Right lung (tissue), 10 donors: ENCODE results near the gene ZSCAN4. TPM values are rescaled to one million over a fixed set of nuclear protein-coding genes. Genes with fewer than 3 reads are reported as not detected.

Experiments used
- DNase-seq, 2 donors: peaks; one replicate each; pipeline ENCODE4 v3.0.0-alpha.2; 2013
- long read RNA-seq, 8 donors: transcript quantifications; one replicate each; lab custom pipeline, GENCODE V29; 2026
- polyA plus RNA-seq, 5 donors: library from polyadenylated mRNA; unstranded; fragments of 120-200 nt; gene quantifications; one replicate each; pipeline versions ENCODE4 v1.2.1 to v1.2.3, GENCODE V29; 2013; ENCODE audit warnings: inconsistent platforms in 1 of 5, low replicate concordance in 1 of 5; ENCODE audit not compliant: insufficient read length in 5 of 5, insufficient read depth in 1 of 5

The ZSCAN4 gene, protein sequence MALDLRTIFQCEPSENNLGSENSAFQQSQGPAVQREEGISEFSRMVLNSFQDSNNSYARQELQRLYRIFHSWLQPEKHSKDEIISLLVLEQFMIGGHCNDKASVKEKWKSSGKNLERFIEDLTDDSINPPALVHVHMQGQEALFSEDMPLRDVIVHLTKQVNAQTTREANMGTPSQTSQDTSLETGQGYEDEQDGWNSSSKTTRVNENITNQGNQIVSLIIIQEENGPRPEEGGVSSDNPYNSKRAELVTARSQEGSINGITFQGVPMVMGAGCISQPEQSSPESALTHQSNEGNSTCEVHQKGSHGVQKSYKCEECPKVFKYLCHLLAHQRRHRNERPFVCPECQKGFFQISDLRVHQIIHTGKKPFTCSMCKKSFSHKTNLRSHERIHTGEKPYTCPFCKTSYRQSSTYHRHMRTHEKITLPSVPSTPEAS
- polyA plus RNA-seq, result under 1 TPM; 0.13 to 0.18 (median 0.15) TPM
- long read RNA-seq, donor 1, partial matches to known transcripts, result 59 of 59 reads
- long read RNA-seq, donor 1, other reads (novel, unspliced or antisense), result 0 of 59 reads
- long read RNA-seq, donor 2, result 0 reads
- long read RNA-seq, donor 3, result 0 reads
- long read RNA-seq, donor 4, result 0 reads
- long read RNA-seq, donor 5, result 0 reads
- long read RNA-seq, donor 6, result 0 reads
- long read RNA-seq, donor 7, result 0 reads
- long read RNA-seq, donor 8, result 0 reads

GRCh38 chr19:57668635-57669034 lies at the start of gene ZSCAN4:
ZSCAN4 (plus strand) TSS chr19:57668935; CDS start chr19:57676146, 7,211 bp downstream.
- no peak for DNase-seq

DNA sequence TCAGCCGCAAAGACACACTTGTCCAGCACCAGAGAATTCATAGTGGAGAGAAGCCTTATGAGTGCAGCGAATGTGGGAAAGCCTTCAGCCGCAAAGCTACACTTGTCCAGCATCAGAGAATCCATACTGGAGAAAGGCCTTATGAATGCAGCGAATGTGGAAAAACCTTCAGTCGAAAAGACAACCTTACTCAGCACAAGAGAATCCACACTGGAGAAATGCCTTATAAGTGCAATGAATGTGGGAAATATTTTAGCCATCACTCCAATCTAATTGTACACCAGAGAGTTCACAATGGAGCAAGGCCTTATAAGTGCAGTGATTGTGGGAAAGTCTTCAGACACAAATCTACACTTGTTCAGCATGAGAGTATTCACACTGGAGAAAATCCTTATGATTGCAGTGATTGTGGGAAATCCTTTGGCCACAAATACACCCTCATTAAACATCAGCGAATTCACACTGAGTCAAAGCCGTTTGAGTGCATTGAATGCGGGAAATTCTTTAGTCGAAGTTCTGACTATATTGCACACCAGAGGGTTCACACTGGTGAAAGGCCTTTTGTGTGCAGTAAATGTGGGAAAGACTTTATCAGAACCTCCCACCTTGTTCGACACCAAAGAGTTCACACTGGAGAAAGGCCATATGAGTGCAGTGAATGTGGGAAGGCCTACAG lies 47.9 kb upstream of the ZSCAN4 start:
- DNase-seq, result no peak

DNA sequence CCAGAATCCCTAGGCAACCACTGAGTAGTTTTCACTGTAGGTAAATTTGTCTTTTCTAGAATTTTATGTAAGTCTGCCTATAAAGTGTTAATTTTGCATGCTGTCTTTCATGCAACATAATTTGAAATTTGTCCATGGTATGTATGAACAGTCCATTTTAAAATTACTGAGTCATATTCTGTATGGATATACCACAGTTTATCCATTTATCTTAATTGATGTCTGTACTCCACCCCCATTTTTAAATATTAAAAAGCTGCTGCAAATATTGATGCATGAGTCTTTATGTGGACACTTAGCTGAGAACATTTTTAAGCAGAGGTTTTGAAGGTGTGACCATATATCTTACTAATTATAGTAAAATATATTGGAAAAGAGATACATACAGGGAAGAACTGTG lies 45.6 kb upstream of the ZSCAN4 start:
- no peak for DNase-seq

- peak; percentile 95 to 96 for DNase-seq
Observed at GRCh38 chr19:57632987-57633831, 35.5 kb upstream of the ZSCAN4 start, which contains the start of gene ZNF211. ZNF211 (plus strand) TSS chr19:57633168; CDS start chr19:57633347, 179 bp downstream.

GRCh38 chr19:57633832-57634131 lies 35.0 kb upstream of the ZSCAN4 start:
- DNase-seq, result peak in 1 of 2 donors; percentile 13

- DNase-seq, result no peak
Observed at GRCh38 chr19:57637379-57637778, 31.4 kb upstream of the ZSCAN4 start.

DNA sequence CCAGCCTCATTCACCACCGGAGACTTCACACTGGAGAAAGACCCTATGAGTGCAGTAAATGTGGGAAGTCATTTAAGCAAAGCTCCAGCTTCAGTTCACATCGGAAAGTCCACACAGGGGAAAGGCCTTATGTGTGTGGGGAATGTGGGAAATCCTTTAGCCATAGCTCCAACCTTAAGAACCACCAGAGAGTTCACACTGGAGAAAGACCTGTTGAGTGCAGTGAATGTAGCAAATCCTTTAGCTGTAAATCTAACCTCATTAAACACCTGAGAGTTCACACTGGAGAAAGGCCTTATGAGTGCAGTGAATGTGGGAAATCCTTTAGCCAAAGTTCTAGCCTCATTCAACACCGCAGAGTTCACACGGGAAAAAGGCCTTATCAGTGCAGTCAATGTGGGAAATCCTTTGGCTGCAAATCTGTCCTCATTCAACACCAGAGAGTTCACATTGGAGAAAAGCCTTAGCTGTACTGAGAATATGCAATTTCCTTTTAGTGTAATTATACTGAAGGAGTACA lies 27.0 kb upstream of the ZSCAN4 start:
- no peak for DNase-seq

DNA sequence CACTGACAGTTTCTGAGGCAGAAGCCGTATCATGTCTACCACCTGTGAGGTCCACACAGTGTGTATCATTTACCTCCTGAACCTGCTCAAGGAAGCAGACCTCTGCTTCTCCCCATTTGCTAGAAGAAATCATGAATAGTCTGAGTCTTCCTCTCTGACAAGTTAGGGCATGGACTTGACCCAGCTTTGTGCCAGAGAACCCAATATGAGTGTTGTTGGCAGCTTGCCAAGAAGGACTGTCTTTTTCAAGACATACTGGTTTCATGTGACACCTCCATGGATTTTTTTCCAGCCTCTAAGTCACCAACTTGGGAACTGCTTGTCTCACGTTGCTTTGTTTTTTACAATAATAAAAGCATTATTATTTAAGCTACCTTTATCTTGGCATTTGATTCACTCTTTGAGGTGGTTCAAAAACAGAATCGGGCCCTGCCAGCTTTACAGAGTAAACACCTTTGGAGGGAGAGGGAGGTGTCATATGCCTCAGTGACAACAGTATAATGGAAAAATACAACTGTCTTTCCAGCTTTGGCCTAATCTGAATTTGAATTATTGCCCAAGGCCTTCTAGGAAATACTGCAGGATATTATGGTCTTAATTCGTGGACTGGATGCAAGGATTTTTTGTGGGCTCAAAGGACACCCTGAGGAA lies 26.2 kb upstream of the ZSCAN4 start:
- DNase-seq, result no peak

GRCh38 chr19:57643734-57644133 lies 25.0 kb upstream of the ZSCAN4 start:
- no peak for DNase-seq

DNA sequence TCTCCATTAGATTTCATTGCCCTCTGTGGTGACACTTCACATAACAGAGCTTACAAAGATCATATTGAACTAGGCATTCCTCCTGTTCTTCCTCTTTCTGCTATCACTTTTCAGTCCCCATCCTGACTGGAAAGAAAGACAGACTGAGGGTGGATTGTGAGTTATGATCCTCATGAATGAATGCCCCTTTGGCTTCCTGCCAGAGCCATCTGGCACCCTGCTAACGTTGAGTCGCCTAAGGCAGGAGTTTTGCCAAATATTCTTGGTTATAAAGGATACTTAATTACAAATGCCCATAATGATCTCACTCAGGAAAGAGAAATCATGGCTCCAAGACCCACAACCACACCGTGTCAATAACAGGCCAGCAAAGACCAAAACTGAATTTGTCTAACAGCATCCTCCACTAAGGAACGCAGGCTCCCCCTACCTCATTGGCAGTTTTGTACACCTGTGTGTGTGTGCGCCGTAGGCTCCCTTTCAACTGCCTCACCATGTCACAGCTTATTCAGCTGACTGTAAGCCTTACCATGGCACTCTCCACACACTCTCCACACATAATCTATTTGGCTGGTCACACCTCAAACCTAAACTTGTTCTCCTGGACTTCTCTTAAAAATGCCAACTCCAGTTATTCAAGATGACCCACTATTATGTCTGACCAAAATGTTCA lies 20.3 kb upstream of the ZSCAN4 start:
- no peak for DNase-seq

GRCh38 chr19:57651654-57651996 lies 17.1 kb upstream of the ZSCAN4 start:
- DNase-seq, result no peak

GRCh38 chr19:57653689-57654088 lies 15.0 kb upstream of the ZSCAN4 start:
- DNase-seq, result no peak

DNA sequence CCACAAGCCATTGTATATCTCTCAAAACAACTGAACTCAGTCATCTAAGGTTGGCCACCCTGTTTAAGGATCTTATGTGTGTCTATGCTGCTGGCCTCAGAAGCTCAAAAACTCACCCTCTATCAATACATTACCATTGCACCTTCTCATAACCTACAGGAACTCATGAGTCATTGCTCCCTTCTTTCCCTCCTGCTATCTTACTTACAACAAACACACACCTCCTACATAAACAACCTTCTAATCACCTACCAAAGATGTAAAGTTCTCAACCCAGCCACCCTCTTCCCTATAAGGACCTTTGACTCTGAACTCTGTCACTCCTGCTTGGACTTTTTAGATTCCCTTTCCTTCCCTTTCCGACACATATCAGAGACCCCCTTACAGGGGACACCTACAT lies 13.3 kb upstream of the ZSCAN4 start:
- DNase-seq, result no peak

- DNase-seq, result no peak
Observed at GRCh38 chr19:57656346-57656745, 12.4 kb upstream of the ZSCAN4 start.

DNA sequence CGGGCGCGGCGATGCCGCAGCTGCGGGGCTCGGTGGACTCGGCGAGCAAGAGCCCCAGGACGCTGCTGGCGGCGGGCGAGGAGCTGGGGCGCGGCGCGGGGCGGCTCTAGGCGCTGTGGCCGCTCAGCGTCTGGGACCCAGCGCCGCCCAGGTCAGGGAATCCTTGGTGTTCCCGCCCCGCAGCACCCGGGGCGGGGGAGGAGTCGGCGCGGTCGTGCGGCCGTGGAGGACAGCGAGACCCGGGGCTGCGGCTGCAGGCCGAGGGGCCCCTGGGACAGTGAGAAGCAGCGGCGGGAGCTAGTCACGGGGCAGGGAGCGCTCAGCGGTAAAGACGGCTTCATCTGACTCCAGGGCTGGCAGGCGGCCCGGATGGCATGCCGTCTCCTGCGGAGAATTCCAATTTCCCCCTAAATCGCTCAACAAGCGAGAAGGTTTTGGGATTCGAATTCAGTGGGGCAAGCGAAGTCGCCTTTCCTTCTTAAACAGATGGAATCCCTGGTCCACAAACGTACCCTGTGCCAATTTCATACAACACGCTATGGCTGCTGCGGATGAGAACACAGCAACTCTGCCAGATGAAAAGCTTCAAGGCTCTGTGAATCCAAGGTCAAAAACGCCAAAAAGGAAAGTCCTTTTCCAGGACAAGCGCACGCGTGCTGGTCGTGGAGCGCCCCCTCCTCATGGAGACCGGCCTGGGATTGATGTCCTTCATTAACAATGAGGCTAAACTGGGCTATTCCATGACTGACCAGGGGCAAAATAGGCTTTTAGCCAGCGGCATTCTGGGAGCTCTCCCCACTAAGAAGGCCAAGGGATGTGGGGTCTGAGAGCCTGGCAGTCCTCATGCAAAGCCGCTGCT lies 4.2 kb upstream of the ZSCAN4 start:
- DNase-seq, result peak; percentile 73 to 75

- no peak for DNase-seq
Observed at GRCh38 chr19:57665261-57665806, 3.4 kb upstream of the ZSCAN4 start.

- DNase-seq, result no peak
Observed at GRCh38 chr19:57667228-57667627, 1.5 kb upstream of the ZSCAN4 start.

GRCh38 chr19:57671124-57671895 lies 2.6 kb downstream of the ZSCAN4 start:
- DNase-seq, result no peak
